ENCODE results near the gene BAG5.

BAG5 gene

GRCh38 chr14:103559766-103560165, 2.7 kb downstream of the BAG5 start:
- no peak overlapping the region for H3K4me3 ChIP-seq (ENCODE audit: low read depth, low read length)
- DNase-seq (ENCODE audit: low read depth): no peak
- in situ Hi-C loops (cut with HindIII; ENCODE audit: low sequenced_read_pairs): no loop called here
- TF ChIP-seq CTCF (IDR thresholded peaks at IDR 0.05; ENCODE audit: low read depth, low read length, missing control alignments): no peak

- no peak for TF ChIP-seq CTCF (IDR thresholded peaks at IDR 0.05; ENCODE audit: low read depth, low read length, missing control alignments)
- H3K4me3 ChIP-seq (ENCODE audit: low read depth, low read length): no peak overlapping the region
- DNase-seq (ENCODE audit: low read depth): peak; percentile 22
- in situ Hi-C loops (cut with HindIII; ENCODE audit: low sequenced_read_pairs): no loop called here
Observed at GRCh38 chr14:103558071-103558882, 4.2 kb downstream of the BAG5 start.

GRCh38 chr14:103556946-103557758, 5.3 kb downstream of the BAG5 start:
- TF ChIP-seq CTCF (IDR thresholded peaks at IDR 0.05; ENCODE audit: low read depth, low read length, missing control alignments): no peak
- in situ Hi-C loops (cut with HindIII; ENCODE audit: low sequenced_read_pairs): no loop called here
- DNase-seq (ENCODE audit: low read depth): no peak
- no peak overlapping the region for H3K4me3 ChIP-seq (ENCODE audit: low read depth, low read length)

- no peak overlapping the region for H3K4me3 ChIP-seq (ENCODE audit: low read depth, low read length)
- in situ Hi-C loops (cut with HindIII; ENCODE audit: low sequenced_read_pairs): no loop called here
- no peak for TF ChIP-seq CTCF (IDR thresholded peaks at IDR 0.05; ENCODE audit: low read depth, low read length, missing control alignments)
- DNase-seq (ENCODE audit: low read depth): no peak
Observed at GRCh38 chr14:103555559-103556337, 6.7 kb downstream of the BAG5 start.

GRCh38 chr14:103552846-103553210, 9.6 kb downstream of the BAG5 start:
- no peak for DNase-seq (ENCODE audit: low read depth)
- in situ Hi-C loops (cut with HindIII; ENCODE audit: low sequenced_read_pairs): no loop called here
- no peak for TF ChIP-seq CTCF (IDR thresholded peaks at IDR 0.05; ENCODE audit: low read depth, low read length, missing control alignments)
- no peak overlapping the region for H3K4me3 ChIP-seq (ENCODE audit: low read depth, low read length)
